Activated CD8-positive, alpha-beta memory T cell treated with anti-CD3 and anti-CD28 coated beads for 4 hours (primary cell): ENCODE results near the gene STOX2.

ENCODE experiments used
- DNase-seq, 2 donors: peaks; one replicate each; pipeline ENCODE4 v3.0.0-alpha.2; 2020; ENCODE audit warnings: low read depth in 2 of 2

STOX2 gene

DNA sequence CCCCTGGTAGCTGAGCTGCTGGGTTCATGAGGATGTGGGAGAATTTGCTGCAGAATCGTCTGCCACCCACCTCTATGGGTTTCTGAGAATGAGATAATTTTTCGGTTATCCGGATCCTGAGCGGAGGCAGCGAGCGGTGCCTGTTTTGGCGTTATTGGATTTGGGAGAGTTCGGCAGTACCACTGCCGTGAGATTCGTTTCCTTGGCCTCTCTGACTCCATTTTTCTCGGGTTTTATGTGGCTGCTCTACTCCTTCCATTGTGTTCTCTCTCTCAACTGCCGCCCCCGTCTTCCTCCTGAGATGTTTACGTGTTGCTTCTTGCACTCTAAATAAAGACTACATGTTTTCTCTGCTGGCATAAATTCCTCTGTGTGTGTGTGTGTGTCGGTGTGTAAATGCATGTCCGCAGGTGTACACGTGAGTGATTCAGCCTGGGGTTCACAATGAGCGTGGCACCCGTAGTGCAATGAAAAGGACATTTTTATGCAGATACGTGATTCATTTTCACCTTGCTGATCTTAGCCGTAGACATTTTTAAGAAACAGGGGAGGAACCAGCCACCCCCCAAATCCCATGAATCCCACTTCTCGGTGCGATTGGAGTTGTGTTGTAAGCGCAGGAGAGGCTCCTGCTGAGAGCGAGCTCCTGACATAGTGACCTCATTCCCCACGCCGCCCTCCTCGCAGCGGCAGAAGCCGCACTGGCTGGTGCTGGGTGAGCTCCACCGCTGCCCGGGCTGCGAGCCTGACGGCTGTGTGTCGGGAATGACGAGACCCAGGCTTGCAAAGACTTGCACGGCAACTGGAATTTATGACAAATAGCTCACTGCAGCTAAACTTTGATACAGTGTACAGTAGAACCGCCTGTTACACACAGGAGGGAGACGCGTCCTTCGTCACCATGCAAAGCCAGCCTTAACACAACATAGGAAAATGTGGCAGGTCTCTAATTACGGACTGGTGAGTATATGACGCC is 82.2 kb downstream of the STOX2 start:
- no peak for DNase-seq

DNA sequence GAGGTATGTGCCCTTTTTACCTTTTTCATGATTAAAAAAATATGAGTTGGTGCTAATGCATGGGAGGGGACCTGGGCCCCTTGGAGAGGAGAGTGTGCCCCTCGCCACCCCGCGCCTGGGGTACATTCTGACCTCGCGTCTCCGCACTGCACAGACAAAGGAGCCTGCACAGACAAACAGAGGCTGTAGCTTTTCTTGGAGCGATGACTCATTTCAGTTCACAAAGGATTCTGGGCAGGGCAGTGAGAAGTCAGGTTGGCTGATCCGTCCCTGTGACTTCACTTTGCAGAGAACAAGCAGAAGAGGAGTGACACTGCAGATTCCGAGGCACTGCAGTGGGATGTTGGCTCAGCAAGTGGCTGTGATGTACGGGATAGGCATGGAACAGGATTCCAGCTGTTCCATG is 82.9 kb downstream of the STOX2 start:
- no peak for DNase-seq

DNA sequence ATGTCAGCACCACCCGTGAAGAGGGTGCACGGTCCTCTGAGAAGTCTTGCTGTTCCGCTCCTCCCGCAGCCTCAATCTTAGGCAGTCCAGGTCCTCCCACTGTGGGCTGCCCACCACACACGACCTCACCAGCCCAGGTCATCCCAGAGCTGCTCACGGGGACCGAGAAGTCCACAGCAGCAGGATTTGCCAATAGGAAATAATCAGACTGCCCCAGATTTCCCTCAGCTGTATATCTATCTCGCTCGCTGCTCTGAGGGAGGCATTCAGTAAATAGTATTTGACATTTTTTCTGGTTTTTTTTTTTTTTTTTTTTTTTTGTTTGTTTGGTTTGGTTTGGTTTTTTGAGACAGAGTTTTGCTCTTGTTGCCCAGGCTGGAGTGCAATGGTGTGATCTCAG is 83.8 kb downstream of the STOX2 start:
- DNase-seq, result no peak

DNA sequence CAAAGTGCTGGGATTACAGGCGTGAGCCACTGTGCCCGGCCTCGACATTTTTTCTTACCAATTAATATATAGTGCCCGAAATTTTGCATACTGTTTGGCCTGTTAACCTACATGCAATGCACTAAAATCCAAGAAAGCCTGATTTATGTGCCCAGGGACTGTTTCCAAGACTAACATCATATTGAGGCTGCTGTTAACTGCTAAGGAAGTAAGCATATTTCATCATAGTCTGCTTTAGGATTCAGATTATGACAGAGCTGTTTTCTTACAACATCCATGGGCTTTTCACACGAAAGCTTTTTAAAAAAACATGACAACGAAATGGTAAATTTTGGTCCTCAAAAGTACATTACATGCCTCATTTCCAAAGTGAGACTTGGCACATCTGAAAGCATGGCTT is 84.4 kb downstream of the STOX2 start:
- DNase-seq, result no peak

DNA sequence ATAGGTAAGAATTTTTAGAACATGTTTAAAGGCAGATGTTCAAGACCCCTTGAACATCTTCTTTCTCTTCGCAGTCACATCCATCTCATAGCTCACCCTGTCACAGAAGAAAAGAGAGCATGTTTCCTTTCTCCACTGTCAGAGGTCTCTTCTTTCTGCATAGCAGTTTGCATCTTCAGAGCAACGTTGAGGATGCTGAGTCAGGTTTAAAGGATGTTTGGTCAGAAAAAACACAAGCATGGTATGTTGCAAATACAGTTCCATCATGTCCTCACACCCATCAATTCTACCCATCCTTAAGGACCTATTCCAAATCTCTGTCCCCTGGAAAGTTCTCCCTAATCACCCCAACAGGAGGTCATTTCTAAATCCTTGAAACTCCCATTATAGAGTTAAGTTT is 84.8 kb downstream of the STOX2 start:
- no peak for DNase-seq

DNA sequence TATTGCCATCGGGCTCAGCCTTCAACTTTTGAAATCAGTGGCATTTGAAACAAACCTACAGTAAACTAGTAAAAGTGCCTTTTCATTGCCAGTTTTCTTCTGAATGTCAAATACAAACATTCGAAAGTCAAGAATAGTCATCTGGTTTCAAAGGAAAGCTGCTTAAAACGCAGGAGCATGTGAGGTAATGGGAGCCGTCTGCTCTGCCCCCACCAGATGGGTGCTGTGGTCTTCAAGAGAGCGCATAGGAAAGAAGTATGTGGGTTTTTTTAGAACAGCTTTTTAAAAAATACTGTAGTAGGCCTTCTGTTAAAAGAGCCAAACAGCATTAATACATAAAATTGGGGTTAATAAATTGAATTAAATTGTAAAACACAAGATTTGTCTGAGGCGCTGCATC is 88.6 kb downstream of the STOX2 start:
- no peak for DNase-seq

DNA sequence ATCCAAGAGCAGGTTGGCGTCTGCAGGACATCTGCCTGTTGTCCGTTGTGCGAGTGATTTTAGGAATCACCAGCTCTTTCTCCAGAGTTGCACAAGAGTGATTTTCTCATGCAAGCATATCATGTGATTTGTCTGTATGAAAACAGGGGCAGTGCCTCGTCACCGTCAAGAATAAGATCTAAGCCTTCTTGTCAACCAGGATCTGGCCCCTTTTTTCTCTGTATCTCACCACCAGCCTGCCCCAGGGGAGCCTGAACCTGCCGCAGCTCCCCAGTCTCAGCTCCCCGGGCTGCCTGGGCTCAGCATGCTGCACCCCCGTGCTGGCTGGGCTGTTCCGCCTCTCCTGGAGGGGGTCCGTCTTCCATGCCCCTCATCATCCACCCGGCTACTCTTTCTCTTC is 90.5 kb downstream of the STOX2 start:
- DNase-seq, result no peak

DNA sequence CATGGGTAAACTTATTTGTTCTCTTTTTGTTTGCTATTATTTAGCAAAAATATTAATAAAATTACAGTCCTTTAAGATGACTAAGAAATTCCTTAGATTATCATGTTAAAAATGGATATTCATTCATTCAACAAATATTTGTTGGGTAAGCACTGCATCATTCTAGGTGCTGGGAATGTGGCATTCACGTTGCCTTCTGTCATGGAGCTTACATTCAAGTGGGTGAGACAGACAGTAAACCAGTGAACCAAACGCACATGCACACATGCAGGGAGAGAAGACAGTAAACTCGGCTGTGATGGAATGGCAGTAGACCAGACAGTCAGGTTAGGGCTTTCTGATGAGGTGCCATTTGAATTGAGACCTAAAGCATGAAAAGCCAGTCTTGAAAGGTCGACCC is 91.8 kb downstream of the STOX2 start:
- no peak for DNase-seq

DNA sequence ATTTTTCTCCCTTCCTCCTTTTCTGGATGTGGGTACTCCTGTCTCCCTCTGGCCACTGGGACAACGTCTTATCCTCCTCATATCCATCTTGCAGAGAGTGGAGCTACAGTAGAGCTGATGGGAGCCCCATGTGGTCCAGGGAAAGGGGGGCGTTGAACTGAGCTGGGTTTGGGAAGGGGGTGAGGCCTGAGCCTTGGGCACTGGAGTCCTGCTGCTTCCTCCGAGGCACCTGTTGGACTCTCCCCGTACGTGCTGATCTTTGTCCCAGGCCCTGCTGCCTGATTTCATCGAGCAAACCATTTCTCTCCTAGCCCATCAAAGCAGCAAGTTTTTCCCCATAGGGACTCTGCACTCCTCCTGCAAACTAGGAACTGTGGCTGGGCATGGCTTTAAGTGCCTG is 94.3 kb downstream of the STOX2 start:
- no peak for DNase-seq

DNA sequence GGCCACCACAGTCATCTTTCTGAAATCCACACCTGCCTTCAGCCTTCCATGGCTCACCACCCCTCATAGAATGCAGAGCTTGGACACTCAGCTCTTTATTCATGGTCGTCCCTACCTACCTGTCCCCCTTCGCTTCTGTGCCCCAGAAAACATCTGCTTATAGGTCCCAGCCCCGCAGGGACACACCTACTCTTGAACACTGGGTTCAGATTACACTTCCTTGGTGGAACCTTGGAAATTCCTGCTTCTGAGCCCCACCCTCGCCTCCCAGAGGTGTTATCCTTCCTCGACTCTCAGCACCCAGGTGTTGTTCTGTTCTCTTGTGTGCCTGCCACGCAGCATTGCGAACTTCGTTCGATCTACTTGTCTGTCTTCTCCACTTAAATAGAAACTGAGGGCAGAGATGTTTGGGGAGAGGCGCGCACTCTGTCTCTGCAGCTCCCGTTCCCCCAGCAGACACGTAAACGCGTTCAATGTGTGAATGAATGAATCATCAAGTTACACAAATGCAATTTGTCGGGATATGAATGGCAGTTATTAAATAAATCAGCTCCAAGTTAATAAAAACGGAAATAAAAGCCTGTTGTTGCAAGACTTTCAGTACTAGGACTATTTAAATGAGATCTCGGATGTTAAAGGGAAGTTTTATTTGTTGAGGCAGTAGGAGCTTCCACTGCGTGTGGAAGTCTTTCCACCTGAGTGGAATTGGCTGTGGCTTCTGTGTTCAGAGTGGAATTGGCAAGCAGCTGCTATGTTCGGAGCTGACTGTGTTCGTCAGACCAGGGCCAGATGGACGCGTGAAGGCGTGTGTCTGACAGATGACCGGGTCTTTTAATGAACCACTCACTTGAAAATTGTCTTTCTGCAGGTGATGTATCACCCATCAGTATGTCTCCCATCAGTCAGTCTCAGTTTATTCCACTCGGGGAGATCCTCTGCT is 95.6 kb downstream of the STOX2 start:
- DNase-seq, result no peak

DNA sequence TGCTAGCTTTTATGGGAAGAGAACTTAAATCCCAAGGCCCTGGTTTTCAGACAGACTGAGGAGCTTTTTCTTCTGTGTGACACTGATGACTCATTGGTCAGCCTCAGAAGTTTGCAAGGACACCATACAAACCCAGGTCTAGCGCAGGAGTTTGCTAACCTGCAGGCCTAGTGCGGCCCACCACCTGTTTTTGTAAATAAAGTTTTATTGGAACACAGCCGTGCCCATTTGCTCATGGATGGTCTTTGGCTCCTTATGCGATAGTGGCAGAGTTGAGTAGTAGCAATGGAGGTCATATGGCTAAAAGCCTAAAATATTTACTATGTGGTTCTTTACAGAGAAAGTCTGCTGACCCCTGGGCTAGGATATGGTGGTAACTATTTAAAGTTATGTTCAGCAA is 98.3 kb downstream of the STOX2 start:
- DNase-seq, result no peak

DNA sequence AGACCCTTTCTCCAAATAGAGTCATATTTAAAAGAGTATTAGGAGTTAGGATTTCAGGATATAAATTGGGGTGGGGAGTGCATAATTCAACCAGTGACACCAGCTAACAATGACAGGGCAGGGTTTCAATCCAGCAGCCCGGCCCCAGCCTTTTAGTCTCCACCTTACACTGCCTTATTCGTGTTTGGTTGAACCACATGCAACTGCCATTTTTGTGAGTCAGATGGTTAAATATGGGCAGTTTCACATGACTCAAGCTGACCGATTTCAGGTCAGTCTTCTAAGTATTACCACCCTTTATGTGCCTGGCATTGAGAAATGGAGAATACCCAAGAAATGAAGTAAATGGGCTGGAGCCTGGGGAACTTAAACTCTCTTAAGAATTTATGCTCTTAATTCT is 102.8 kb downstream of the STOX2 start:
- no peak for DNase-seq

DNA sequence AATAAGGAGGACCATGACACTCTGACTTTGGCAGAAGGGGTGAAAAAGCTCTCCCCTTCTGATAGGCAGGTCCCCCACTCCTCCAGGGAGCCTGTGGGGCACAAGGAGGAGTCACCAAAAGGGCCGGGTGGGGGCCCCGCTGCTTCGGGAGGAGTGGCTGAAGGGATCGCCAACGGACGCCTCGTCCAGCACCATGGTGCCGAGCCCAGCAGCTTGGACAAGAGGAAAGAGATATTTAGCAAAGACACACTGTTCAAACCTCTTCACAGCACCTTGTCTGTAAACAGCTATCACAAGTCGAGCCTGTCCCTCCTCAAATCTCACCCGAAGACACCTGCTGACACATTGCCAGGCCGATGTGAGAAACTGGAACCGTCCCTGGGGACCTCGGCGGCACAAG is 105.6 kb downstream of the STOX2 start:
- no peak for DNase-seq

DNA sequence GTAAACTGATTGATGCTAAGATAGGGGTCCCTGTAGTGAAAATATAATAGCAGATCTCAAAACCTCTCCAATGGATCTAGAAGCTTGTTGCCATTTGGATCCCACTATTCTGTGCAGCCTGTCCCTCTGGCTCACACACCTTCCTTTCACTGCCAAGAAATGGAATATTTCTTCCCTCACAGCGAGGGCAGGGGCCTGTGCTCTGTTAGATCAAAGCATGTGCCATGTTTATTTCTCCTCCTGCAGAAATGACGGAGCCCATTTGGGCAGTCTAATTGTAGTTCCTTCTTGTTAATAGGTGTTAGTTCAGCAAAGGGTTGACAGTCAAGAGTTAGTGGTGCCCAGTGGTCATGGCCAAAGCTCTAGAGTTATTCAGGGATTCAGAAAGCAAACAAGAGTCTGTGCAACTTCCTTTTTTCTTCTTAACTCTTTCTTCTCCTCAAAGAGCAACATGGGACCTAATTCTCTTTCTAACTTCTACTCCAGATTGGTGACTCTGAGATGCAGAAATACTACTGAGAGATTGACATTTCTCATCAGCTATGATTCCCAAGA is 106.8 kb downstream of the STOX2 start:
- no peak for DNase-seq

DNA sequence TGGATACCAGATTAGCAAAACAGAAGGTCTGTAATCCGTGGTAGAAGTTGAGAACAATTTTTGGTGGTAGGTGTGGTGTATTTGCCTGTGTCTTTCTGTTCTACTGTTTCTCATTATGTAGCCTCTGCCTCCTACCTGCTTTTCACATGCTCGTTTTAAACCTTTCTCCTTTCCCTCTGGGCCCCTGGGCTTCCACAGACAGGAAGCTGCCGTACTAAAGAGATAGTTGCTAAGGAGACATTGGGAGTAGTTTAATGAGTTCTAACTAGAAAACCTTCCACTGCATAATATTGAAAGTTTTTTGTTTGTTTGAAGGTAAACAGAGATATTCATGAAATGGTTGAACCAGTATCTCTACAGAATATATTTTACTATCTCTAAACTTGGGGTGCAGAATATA is 107.8 kb downstream of the STOX2 start:
- no peak for DNase-seq

DNA sequence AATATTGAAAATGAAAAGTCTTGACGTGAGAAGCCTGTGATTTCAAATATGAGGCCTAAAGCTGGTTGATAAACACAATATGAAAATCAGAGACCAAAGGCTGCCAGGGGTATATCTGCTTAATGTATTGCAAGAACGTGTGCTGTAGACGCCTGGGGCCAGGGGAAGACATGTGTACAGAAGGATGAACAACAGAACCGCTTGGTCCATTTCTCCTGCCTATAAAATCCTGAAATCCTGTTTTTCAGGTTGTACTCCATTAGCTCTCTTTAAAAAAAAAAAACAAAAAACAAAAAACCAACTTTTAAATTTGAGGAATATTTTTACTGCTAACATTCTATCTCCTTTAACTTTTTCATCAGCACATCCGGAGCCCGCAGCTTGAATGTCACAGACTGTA is 109.2 kb downstream of the STOX2 start:
- DNase-seq, result no peak

DNA sequence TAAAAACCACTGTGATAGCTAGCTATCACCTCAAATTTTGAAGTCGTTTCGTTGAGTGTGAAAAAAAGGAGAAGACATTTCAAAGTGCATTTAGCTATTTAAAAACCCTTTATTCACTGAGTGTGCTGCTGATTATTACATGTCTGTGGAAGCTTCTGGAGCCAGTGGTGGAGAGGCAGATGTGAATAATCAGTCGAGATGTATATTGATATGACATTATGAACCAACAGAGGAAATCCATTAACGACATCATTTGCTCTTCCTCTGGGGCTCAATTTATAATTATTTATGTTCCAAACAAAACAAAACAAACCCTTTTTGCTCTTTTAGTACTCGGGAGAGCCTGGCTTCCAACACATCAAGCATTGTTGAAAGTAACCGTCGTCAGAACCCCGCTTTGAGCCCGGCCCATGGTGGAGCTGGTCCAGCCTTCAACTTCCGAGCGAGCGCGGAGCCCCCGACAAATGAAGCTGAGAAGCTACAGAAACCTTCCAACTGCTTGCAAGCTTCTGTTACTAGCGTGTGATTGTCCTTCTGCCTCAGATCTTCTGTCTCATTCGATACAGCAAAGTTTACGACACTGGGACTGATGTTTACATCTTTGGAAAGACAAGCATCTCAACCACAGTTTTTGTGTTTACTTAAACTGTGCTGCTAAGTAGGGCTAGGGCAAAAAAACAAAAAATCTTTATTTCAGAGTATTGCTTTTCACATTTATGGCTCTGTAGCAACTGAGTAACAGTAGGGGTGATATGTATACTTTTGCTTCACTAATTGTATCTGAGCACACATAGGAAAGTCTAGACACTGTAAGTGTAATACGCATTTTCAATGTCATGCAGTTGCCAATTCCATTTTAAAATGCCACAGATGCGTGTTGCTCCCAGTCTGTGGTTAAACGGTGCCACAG is 111.9 kb downstream of the STOX2 start:
- DNase-seq, result no peak

DNA sequence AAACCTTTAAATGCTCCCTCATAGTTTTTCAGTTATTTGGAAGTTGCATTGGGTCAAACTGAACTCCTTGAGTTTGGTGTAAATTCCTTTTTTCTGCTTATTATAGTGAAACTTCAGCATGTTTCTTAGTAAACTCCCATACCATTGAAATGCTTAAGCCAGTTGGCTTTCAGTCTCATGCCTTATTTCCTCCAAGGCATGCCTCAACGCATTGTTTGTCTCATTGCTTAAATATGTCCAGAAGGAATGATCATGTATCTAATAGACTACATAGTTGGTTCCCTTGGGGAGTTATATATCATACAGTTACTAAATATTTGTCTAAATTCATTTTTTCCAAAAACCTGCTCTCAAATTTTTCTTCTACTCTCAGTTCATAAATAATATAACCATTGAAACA is 114.0 kb downstream of the STOX2 start:
- DNase-seq, result no peak

DNA sequence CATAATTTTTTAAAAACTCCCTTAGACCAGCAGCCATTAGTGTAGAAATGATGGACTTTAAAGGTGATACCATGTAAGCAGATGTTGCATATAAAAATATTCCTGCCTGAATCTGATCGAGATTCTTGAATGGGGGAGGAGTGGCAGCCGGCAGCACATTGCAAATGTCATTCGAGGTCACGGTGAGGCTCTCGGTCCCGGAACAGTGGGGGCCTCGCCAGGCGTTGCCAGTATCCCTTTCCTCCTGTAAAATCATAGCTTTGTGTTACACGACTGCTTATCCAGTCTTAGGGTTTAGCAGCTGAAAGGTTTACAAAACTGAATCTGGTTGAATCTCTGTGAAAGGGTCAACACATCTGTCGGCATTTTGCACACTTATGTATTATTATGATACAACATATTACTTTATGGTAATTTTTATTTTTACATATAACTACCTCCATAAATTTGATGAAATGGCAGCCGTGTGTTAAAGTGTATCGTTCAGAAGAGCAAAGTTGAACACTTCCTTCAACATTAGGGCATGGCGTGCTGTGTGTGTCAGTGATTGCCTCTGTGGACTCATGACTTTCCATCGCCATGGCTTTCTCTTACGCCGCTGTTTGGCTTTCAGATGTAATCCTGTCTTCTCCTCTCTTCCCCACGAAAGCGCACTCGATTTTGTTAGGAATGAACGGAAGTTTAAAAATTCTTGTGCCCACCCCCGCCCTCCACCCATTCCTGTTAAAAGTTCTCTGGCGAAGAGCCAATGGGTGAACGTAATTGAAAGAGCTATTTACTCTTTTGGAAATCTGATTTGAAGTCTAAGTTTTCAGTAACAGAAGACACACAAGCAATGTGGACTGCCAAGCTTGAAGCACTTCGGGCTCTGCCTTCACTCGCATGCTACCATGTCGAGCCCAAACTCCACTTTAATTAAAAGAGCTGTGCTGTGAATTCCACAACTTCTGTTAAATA is 114.8 kb downstream of the STOX2 start:
- no peak for DNase-seq

DNA sequence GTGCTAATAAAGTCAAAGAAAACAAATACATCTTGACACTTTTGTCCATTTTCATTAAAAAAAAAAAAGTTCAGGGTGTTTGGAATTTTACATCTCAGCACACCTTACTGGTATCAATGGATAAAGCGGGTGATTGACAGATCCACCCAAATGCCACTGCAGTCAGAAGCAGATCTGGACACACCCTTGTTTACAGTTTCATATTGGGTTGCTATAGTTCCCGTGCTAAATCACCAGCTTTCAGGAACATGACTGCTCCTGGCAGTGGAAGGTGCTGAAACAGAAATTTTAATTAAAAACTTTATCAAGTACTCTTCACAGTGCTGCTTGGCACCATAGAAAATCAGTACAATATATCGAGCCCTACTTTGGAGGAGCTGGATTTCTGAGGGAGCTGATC is 116.3 kb downstream of the STOX2 start:
- DNase-seq, result no peak
